HG03457 (cell line): ENCODE data around the gene C12orf57.

ENCODE experiments used
- ATAC-seq: cut with Tn5 transposase; IDR thresholded peaks from one replicate; pipeline ENCODE4 v1.9.1; 2021; ENCODE audit warnings: moderate number of reproducible peaks; ENCODE audit not compliant: unreplicated experiment

Gene C12orf57

GRCh38 chr12:6936636-6937480 is 7.0 kb upstream of the C12orf57 start:
- ATAC-seq: peak; percentile 3

- ATAC-seq: peak; percentile 68
Measured at GRCh38 chr12:6937481-6938352, 6.1 kb upstream of the C12orf57 start.

- no peak for ATAC-seq
Measured at GRCh38 chr12:6938353-6939190, 5.2 kb upstream of the C12orf57 start.

- ATAC-seq: no peak
Measured at GRCh38 chr12:6939191-6939540, 4.7 kb upstream of the C12orf57 start.

GRCh38 chr12:6941267-6941666 is 2.6 kb upstream of the C12orf57 start:
- ATAC-seq: no peak

- ATAC-seq: no peak
Measured at GRCh38 chr12:6941782-6942181, 2.0 kb upstream of the C12orf57 start.

- ATAC-seq: no peak
Measured at GRCh38 chr12:6942331-6942665, 1.5 kb upstream of the C12orf57 start.

GRCh38 chr12:6943389-6943721 is 467 bp upstream of the C12orf57 start:
- peak; percentile 23 for ATAC-seq

GRCh38 chr12:6944381-6945186 is 762 bp downstream of the C12orf57 start:
- peak; percentile 33 for ATAC-seq

- ATAC-seq: no peak
Measured at GRCh38 chr12:6945613-6946012, 1.8 kb downstream of the C12orf57 start.

GRCh38 chr12:6946033-6946919 is 2.5 kb downstream of the C12orf57 start:
- no peak for ATAC-seq

- no peak for ATAC-seq
Measured at GRCh38 chr12:6946920-6947374, 3.1 kb downstream of the C12orf57 start.

- no peak for ATAC-seq
Measured at GRCh38 chr12:6947615-6948014, 3.8 kb downstream of the C12orf57 start.

GRCh38 chr12:6948873-6949594 is 5.2 kb downstream of the C12orf57 start:
- ATAC-seq: no peak

- no peak for ATAC-seq
Measured at GRCh38 chr12:6950401-6950801, 6.6 kb downstream of the C12orf57 start.

GRCh38 chr12:6950811-6951540 is 7.2 kb downstream of the C12orf57 start, which contains the start of gene PTPN6:
TSS of gene PTPN6 (plus strand) at chr12:6951356. CDS start at chr12:6951513, 157 bp downstream.
- no peak for ATAC-seq

GRCh38 chr12:6951551-6952120 is 7.8 kb downstream of the C12orf57 start:
- no peak for ATAC-seq
